Measurements from ENCODE around the gene TIGD1. TPM values are rescaled to one million over a fixed set of nuclear protein-coding genes. Genes with fewer than 3 reads are reported as not detected.

The TIGD1 gene
- total RNA-seq, 1 donor, result 5.2 TPM

GRCh38 chr2:232528746-232529460 lies 21.5 kb downstream of the TIGD1 start:
- no peak for DNase-seq (ENCODE audit: low read depth)
- H3K4me3 ChIP-seq (ENCODE audit: low read depth, low read length), result no peak overlapping the region

GRCh38 chr2:232527905-232528470 lies 22.4 kb downstream of the TIGD1 start:
- DNase-seq (ENCODE audit: low read depth), result no peak
- no peak for TF ChIP-seq CTCF (IDR thresholded peaks at IDR 0.05; ENCODE audit: insufficient read depth, low read depth, low read length)

More at GRCh38 chr2:232528746-232529460, 21.5 kb downstream of the TIGD1 start:
- no peak for TF ChIP-seq CTCF (IDR thresholded peaks at IDR 0.05; ENCODE audit: insufficient read depth, low read depth, low read length)

DNA sequence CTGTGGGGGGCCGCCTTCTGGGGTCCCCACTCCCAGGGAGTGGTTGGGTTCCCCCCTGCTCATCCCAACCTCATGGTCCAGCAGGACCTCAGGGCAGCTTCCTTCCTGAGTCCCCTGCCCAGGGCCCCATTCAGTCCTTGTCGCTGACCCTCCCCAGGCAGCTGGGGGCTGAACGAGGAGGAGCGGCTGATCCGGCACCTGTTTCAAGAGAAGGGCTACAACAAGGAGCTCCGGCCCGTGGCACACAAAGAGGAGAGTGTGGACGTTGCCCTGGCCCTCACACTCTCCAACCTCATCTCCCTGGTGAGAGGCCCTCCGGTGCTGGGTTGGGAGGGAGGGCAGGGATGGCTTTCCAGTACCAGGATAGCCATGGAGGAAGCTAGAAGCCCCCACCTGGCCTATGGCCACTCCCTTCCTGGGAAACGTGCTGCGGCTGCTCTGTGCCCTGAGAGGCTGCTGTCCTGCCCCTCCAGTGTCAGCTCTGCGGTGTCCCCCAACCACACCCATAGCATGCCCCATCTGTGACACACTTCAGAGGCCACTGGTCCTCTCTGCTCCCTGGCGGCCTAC lies 23.9 kb downstream of the TIGD1 start:
- no peak overlapping the region for H3K4me3 ChIP-seq (ENCODE audit: low read depth, low read length)
- no peak for TF ChIP-seq CTCF (IDR thresholded peaks at IDR 0.05; ENCODE audit: insufficient read depth, low read depth, low read length)
- no peak for DNase-seq (ENCODE audit: low read depth)

More at GRCh38 chr2:232527905-232528470, 22.4 kb downstream of the TIGD1 start:
- H3K4me3 ChIP-seq (ENCODE audit: low read depth, low read length), result no peak overlapping the region

DNA sequence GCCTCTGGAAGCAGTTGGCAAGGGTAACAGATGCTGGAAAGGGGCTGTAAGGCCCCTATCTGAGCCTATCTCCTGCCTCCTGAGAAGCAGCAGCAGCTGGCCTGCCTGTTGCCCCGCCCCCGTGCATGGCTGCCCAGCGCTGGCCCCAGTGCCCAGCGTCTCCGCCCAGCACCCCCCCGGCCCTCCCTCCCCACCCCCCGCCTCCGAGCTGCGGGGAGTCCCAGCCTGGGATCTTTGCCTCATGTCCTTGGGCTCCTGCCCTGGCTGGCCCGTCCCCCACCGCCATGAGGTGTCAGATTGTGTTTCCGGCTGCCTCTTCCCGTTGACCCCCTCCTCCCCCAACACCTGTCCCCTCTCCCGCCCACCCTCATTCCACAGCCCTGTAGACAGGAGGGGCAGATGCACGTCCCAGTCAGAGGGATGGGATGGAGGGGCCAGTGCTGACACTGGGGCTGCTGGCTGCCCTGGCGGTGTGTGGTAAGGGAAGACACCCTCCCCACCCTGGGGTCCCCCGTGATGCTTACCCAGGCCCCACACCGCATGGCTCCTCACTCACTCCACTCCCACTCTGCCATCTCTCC lies 24.5 kb downstream of the TIGD1 start, which contains the start of gene CHRND:
Gene CHRND, plus strand, starts transcription at position 370 of the 581 bp plus-strand sequence. Its CDS starts 56 bp downstream, at position 426.
- DNase-seq (ENCODE audit: low read depth), result no peak
- no peak for TF ChIP-seq CTCF (IDR thresholded peaks at IDR 0.05; ENCODE audit: insufficient read depth, low read depth, low read length)
- no peak within 1 kb of the TSS for H3K4me3 ChIP-seq (ENCODE audit: low read depth, low read length)

DNA sequence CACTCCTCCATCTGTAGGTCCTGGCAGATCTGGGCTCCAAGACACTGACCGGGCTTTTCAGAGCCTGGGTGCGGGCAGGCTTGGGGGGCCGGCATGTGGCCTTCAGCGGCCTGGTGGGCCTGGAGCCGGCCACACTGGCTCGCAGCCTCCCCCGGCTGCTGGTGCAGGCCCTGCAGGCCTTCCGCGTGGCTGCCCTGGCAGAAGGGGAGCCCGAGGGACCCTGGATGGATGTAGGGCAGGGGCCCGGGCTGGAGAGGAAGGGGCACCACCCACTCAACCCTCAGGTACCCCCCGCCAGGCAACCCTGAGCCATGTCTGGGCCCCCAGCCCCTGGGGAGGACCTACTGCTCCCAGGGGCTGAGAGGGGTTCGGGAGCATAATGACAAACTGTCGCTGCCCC lies 25.2 kb downstream of the TIGD1 start:
- H3K4me3 ChIP-seq (ENCODE audit: low read depth, low read length), result no peak overlapping the region
- TF ChIP-seq CTCF (IDR thresholded peaks at IDR 0.05; ENCODE audit: insufficient read depth, low read depth, low read length), result no peak
- DNase-seq (ENCODE audit: low read depth), result no peak

DNA sequence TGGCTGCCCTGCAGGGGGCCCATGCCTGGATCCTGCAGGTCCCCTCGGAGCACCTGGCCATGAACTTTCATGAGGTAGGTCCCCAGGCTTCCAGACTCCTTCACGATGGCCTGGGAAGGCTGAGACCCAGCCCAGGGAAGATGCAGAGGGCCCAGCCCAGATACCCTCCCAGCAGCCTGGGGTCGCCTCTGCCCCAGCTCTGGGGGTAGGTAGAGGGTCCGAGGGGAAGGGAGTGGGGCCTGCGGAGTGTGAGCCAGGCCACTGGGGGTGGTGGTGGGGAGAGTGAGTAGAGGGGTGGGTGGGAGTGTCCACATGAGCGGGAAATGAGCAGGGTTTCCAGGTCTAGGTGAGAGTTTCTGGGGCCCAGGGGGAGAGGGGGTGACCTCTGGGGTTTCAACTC lies 25.6 kb downstream of the TIGD1 start:
- no peak for TF ChIP-seq CTCF (IDR thresholded peaks at IDR 0.05; ENCODE audit: insufficient read depth, low read depth, low read length)
- H3K4me3 ChIP-seq (ENCODE audit: low read depth, low read length), result no peak overlapping the region
- DNase-seq (ENCODE audit: low read depth), result no peak

All from fibroblast of villous mesenchyme (primary cell).